ENCODE data around the gene TSPAN8.

The TSPAN8 gene

GRCh38 chr12:71193041-71193440 lies 35.2 kb upstream of the TSPAN8 start:
- TF ChIP-seq CTCF (IDR thresholded peaks at IDR 0.05; ENCODE audit: low read depth, low read length, missing control alignments) = no peak
- no peak for DNase-seq (ENCODE audit: low read depth)
- H3K4me3 ChIP-seq (ENCODE audit: low read depth, low read length) = no peak overlapping the region

GRCh38 chr12:71191509-71192196 lies 33.9 kb upstream of the TSPAN8 start:
- no peak for DNase-seq (ENCODE audit: low read depth)
- H3K4me3 ChIP-seq (ENCODE audit: low read depth, low read length) = no peak overlapping the region
- TF ChIP-seq CTCF (IDR thresholded peaks at IDR 0.05; ENCODE audit: low read depth, low read length, missing control alignments) = no peak

- DNase-seq (ENCODE audit: low read depth) = no peak
- H3K4me3 ChIP-seq (ENCODE audit: low read depth, low read length) = no peak overlapping the region
- no peak for TF ChIP-seq CTCF (IDR thresholded peaks at IDR 0.05; ENCODE audit: low read depth, low read length, missing control alignments)
Observed at GRCh38 chr12:71190822-71191221, 33.0 kb upstream of the TSPAN8 start.

- DNase-seq (ENCODE audit: low read depth) = no peak
- no peak for TF ChIP-seq CTCF (IDR thresholded peaks at IDR 0.05; ENCODE audit: low read depth, low read length, missing control alignments)
- no peak overlapping the region for H3K4me3 ChIP-seq (ENCODE audit: low read depth, low read length)
Observed at GRCh38 chr12:71187379-71187778, 29.6 kb upstream of the TSPAN8 start.

- no peak overlapping the region for H3K4me3 ChIP-seq (ENCODE audit: low read depth, low read length)
- TF ChIP-seq CTCF (IDR thresholded peaks at IDR 0.05; ENCODE audit: low read depth, low read length, missing control alignments) = no peak
Observed at GRCh38 chr12:71186571-71187288, 28.9 kb upstream of the TSPAN8 start.

GRCh38 chr12:71183846-71184245 lies 26.0 kb upstream of the TSPAN8 start:
- TF ChIP-seq CTCF (IDR thresholded peaks at IDR 0.05; ENCODE audit: low read depth, low read length, missing control alignments) = no peak
- no peak overlapping the region for H3K4me3 ChIP-seq (ENCODE audit: low read depth, low read length)

More at GRCh38 chr12:71186571-71187288, 28.9 kb upstream of the TSPAN8 start:
- no peak for DNase-seq (ENCODE audit: low read depth)

More at GRCh38 chr12:71183846-71184245, 26.0 kb upstream of the TSPAN8 start:
- no peak for DNase-seq (ENCODE audit: low read depth)
